Natural killer cell treated with Interleukin-12 subunit alpha and Interleukin-12 subunit beta and Interleukin-15 and Interleukin-18, amount 100 ng/mL, for 72 hours (primary cell): ENCODE measurements around the gene SLC27A6. TPM values are rescaled to one million over a fixed set of nuclear protein-coding genes. Genes with fewer than 3 reads are reported as not detected.
"Not testable (repeated sequence)": the region's sequence is repeated elsewhere in the genome, so short reads cannot be mapped to it uniquely, and the experiment has no call there.

Experiments
- ATAC-seq, 2 donors: fragments of 150-1000 bp; cut with Tn5 transposase in 1 of 2; sonication (Bioruptor Pico), chemical (Tn5 transposase) in 1 of 2; 2 replicates each; pipeline ENCODE4 v1.10.0; 2021
- DNase-seq: peaks from one replicate; pipeline ENCODE4 v3.0.0; 2022; ENCODE audit warnings: low spot score
- H3K27ac Mint-ChIP-seq, 2 donors: 1 replicate in 1 of 2; 2 replicates in 1 of 2; pipeline ENCODE4 v1.8.0; 2022; ENCODE audit warnings: mixed read lengths in 2 of 2, mild to moderate bottlenecking in 1 of 2, moderate library complexity in 1 of 2
- H3K27me3 Mint-ChIP-seq, 2 donors: 1 replicate in 1 of 2; 2 replicates in 1 of 2; pipeline ENCODE4 v1.8.0; 2022; ENCODE audit warnings: mixed read lengths in 2 of 2
- H3K36me3 Mint-ChIP-seq: one replicate; pipeline ENCODE4 v1.8.0; 2022; ENCODE audit warnings: mixed read lengths
- H3K4me1 Mint-ChIP-seq, 2 donors: 1 replicate in 1 of 2; 2 replicates in 1 of 2; pipeline ENCODE4 v1.8.0; 2022; ENCODE audit warnings: low read depth in 2 of 2, mixed read lengths in 2 of 2, mild to moderate bottlenecking in 1 of 2
- H3K4me3 Mint-ChIP-seq: one replicate; pipeline ENCODE4 v1.8.0; 2022; ENCODE audit warnings: mixed read lengths
- H3K9me3 Mint-ChIP-seq: 2 replicates; pipeline ENCODE4 v1.8.0; 2022; ENCODE audit warnings: mixed read lengths
- total RNA-seq, 2 donors: library from RNA; stranded (reverse); gene quantifications; one replicate each; pipeline ENCODE4 v1.2.3, GENCODE V29; 2022

The SLC27A6 gene, protein sequence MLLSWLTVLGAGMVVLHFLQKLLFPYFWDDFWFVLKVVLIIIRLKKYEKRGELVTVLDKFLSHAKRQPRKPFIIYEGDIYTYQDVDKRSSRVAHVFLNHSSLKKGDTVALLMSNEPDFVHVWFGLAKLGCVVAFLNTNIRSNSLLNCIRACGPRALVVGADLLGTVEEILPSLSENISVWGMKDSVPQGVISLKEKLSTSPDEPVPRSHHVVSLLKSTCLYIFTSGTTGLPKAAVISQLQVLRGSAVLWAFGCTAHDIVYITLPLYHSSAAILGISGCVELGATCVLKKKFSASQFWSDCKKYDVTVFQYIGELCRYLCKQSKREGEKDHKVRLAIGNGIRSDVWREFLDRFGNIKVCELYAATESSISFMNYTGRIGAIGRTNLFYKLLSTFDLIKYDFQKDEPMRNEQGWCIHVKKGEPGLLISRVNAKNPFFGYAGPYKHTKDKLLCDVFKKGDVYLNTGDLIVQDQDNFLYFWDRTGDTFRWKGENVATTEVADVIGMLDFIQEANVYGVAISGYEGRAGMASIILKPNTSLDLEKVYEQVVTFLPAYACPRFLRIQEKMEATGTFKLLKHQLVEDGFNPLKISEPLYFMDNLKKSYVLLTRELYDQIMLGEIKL
- total RNA-seq, result not detected

DNA sequence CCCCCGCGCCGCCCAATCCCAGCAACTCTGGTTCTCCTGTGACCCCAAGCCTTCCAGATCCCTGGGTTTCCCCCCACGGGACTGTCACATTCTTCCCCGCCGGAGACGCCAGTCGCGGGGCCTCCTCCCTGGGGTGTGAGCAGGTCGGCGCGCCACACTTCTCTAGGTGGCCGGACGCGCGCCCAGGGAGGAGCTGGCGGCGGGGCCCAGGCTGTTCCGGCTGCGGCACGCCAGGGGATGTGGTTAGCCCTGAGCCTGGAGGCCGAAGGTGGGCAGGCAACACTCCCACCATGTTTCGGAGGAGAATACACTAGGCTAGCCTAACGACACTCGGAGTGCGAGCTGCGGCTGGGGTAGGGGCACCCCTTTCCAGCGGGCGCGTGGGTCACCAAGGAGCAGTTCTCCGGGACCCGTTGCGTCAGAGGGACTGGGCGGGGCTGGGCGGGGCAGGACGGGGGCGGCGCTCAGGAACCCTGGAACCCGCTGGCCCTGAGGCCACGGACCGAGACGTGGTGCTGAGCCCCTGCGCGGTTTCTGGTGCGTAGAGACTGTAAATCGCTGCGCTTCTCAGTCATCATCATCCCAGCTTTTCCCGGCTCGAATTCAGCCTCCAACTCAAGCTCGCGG is at the start of gene SLC27A6:
SLC27A6 (plus strand) TSS at position 478 of the 627 bp plus-strand sequence. CDS start 650 bp downstream, outside the sequence.
- Mint-ChIP-seq H3K27me3 (peaks cover 6 to 7% of the 10 kb centered on the region in 2 donors), H3K36me3 (peaks cover 14% of the 10 kb centered on the region), H3K9me3 (peaks cover 15% of the 10 kb centered on the region), H3K4me3 (no peak within 1 kb of the TSS), H3K27ac (no peak within 1 kb of the TSS), H3K4me1 (no peaks in the 10 kb centered on the region)
- ATAC-seq, result peak; percentile 46 to 48
- DNase-seq, result no peak

DNA sequence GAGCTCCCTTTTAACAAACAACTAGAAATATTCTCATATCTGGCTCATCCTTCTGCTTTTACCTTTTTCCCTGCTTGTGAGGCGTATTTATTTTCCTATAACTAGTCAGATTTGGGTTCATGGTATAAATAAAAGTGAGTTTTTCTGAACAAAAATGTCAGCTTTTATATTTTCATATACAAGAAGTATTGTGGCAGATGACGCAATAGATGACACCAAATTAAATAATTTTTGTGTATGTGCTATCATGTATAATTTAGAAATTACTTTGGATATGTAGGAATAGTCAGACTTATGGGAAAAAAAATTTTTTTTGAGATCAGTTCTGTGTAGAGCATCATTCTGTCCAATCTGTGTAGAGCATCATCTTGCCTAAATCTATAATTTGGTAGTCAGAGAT is 45.7 kb upstream of the SLC27A6 start:
- no peak for ATAC-seq
- DNase-seq, result no peak
- H3K4me1 Mint-ChIP-seq, result no peaks in the 10 kb centered on the region
- no peaks in the 10 kb centered on the region for H3K27me3 Mint-ChIP-seq
- H3K36me3 Mint-ChIP-seq, result no peaks in the 10 kb centered on the region
- no peak overlapping the region for H3K4me3 Mint-ChIP-seq
- H3K9me3 Mint-ChIP-seq, result no peaks in the 10 kb centered on the region
- H3K27ac Mint-ChIP-seq, result no peak overlapping the region

DNA sequence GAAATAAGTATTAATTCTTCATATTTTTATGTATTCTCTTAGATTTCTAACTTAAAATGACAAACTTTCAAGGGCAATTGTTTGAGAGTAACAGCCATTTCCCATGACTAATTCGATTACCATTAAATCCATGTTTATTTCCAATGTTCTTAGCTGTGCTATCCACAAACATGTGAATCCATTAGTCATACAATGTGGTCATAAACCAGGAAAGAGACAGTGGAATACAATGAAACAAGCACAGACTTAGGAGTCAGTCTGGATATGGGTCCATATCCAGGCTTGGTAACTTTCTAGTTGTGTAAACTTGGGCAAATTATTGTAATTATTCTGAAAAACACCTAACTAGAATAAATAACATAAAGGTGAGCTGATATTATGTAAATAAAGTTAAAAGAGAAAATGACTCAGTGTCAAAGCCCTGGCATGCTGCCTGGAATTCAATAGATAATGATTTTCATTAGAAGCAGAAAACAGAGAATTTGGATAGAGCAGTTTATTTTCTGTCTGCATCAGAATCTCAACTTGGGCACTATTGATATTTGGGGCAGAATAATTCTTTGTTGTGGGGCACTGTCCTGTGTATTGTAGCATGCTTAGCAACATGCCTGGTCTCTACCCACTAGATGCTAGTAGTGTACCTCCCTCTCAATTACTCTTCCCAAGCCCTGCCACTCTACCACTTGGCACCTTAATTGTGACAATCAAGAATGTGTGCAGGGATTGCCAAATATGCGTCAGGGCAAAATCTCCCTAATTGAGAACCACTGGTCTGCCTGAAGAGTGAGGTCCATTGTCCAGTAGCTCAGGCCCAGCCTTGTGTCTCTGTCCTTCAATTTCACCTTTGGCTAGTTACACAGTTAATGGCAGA is 44.7 kb upstream of the SLC27A6 start:
- H3K4me3 Mint-ChIP-seq, result no peak overlapping the region
- no peak overlapping the region for H3K27ac Mint-ChIP-seq
- H3K36me3 Mint-ChIP-seq, result no peaks in the 10 kb centered on the region
- DNase-seq (no peak), ATAC-seq (no peak)
- H3K4me1 Mint-ChIP-seq, result no peaks in the 10 kb centered on the region
- H3K27me3 Mint-ChIP-seq, result no peaks in the 10 kb centered on the region
- H3K9me3 Mint-ChIP-seq, result no peaks in the 10 kb centered on the region

DNA sequence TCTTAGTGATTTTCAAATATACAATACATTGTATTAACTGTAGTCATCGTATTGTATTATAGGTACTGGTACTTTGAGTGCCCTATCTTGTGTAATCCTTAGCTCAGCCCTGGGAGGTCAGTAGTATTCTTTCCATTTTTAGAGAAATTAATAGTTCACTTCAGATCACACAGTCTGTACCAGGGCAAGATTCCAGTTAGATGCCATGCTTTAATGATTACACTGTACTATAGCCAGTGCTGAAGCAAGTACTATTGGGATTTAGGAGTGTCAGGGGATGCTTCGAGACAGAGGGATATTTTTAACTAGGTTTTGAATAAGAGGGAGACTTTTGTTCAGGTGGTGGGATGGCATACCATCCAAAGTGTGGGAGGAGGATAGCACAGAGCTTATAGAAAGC is 41.0 kb upstream of the SLC27A6 start:
- Mint-ChIP-seq H3K4me3 (no peak overlapping the region), H3K9me3 (no peaks in the 10 kb centered on the region), H3K36me3 (no peaks in the 10 kb centered on the region), H3K27ac (no peak overlapping the region), H3K27me3 (no peaks in the 10 kb centered on the region), H3K4me1 (no peaks in the 10 kb centered on the region)
- ATAC-seq (no peak), DNase-seq (no peak)

DNA sequence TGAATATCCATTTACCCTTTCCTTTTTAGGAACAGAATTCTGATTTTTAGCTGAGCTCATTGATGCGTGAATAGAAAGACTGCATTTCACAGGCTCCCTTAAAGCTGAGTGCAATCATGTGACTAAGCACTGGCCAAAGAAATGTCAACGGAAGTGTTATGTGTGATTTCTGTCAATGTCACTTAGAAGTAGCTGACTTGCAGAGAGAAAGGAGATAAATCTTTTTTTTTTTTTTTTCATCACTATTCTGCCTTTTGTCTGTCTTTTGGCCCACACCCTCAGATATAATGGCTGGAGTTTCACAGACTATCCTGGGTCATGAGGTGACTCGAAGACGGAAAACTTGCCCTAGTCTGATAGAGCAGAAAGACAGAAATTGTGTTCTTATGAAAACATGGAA is 39.3 kb upstream of the SLC27A6 start:
- no peaks in the 10 kb centered on the region for H3K9me3 Mint-ChIP-seq
- H3K27ac Mint-ChIP-seq, result no peak overlapping the region
- no peaks in the 10 kb centered on the region for H3K36me3 Mint-ChIP-seq
- no peak overlapping the region for H3K4me3 Mint-ChIP-seq
- no peak for ATAC-seq
- no peaks in the 10 kb centered on the region for H3K4me1 Mint-ChIP-seq
- H3K27me3 Mint-ChIP-seq, result no peaks in the 10 kb centered on the region
- no peak for DNase-seq

DNA sequence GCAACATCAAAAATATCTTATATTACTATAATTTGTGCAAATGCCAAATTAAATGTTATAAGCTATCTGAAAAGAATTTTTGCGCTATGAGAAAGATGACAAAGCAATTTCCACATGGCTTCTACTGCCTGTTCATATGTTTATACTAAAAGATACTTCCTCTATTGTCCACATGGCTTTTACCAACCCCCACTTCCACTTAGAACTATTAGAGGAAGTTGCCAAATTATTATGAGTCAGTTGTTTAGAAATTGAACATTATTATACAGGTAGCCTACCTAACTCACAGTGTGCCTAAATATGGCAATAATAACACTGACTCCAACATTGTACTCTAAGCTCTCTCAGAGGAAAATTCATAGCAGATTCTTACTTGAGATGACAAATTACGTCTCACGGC is 37.6 kb upstream of the SLC27A6 start:
- Mint-ChIP-seq H3K9me3 (no peaks in the 10 kb centered on the region), H3K27ac (no peak overlapping the region), H3K36me3 (no peaks in the 10 kb centered on the region), H3K27me3 (no peaks in the 10 kb centered on the region), H3K4me1 (no peaks in the 10 kb centered on the region), H3K4me3 (no peak overlapping the region)
- DNase-seq, result no peak
- no peak for ATAC-seq

DNA sequence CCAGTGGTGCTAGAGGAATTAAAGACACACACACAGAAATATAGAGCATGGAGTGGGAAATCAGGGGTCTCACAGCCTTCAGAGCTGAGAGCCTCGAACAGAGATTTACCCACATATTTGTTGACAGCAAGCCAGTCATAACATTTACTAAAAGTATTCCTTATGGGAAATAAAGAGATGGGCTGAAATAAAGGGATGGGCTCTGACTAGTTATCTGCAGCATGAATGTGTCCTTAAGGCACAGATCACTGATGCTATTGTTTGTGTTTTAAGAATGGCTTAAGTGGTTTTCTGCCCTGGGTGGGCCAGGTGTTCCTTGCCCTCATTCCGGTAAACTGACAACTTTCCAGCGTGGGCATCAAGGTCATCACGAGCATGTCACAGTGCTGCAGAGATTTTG is 33.1 kb upstream of the SLC27A6 start:
- H3K9me3 Mint-ChIP-seq, H3K4me3 Mint-ChIP-seq, H3K4me1 Mint-ChIP-seq, H3K36me3 Mint-ChIP-seq, H3K27me3 Mint-ChIP-seq, H3K27ac Mint-ChIP-seq, ATAC-seq, DNase-seq: not testable (repeated sequence)

DNA sequence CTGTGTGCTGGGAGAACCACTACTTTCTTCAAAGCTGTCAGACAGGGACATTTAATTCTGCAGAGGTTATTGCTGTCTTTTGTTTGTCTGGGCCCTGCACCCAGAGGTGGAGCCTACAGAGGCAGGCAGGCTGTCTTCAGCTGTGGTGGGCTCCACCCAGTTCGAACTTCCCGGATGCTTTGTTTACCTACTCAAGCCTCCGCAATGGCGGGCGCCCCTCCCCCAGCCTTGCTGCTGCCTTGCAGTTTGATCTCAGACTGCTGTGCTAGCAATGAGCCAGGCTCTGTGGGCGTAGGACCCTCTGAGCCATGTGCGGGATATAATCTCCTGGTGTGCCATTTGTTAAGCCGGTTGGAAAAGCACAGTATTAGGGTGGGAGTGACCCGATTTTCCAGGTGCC is 22.2 kb upstream of the SLC27A6 start:
- H3K9me3 Mint-ChIP-seq, result peaks cover 13% of the 10 kb centered on the region
- not testable (repeated sequence) for H3K27me3 Mint-ChIP-seq, H3K4me1 Mint-ChIP-seq, H3K4me3 Mint-ChIP-seq, H3K27ac Mint-ChIP-seq, DNase-seq, ATAC-seq, H3K36me3 Mint-ChIP-seq

DNA sequence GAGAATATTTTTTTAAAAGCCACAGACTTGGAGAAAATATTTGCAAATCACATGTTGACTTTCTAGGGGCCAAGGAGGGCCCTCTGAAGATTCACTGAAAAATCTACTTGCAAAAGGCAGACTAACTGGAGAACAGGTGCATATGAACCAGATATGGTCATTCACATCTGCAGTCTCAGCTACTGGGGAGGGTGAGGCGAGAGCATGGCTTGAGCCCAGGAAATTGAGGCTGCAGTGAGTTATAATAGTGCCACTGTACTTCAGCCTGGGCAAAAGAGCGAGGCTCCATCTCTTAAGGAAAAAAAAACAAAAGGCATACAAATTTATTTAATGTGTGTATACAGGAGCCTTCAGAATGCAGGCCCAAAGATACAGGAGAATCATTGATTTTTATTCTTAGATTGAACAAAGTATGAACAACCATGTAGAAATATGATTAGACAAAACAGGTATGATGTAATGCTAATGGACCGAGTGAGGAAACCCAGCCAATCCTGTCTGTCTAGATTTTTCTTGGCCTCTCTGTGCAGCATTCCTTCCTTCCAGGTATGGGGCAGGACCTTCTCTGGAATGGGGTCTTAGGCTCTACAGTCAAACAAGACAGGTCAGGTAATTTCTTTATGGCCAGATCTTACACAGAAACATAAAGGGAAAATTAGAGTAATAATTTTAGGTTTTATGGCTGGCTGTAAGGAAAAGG is 15.3 kb upstream of the SLC27A6 start:
- Mint-ChIP-seq H3K36me3 (no peaks in the 10 kb centered on the region), H3K27ac (no peak overlapping the region), H3K27me3 (no peaks in the 10 kb centered on the region), H3K9me3 (peaks cover 6% of the 10 kb centered on the region), H3K4me1 (no peaks in the 10 kb centered on the region), H3K4me3 (no peak overlapping the region)
- ATAC-seq, result no peak
- DNase-seq, result no peak

DNA sequence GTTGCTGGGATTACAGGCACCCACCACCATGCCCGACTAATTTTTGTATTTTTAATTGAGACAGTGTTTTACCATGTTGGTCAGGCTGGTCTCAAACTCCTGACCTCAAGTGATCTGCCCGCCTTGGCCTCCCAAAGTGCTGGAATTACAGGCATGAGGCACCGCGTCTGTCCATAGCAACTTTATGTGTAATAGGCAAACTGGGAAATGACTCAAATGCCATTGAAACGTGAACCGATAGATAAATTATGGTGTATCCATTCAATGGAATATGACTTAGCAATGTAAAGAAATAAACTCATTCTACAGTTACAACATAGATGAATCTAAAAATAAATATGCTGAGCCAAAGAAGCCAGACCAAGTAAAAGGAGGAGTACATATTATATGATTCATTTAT is 14.0 kb upstream of the SLC27A6 start:
- not testable (repeated sequence) for H3K9me3 Mint-ChIP-seq, H3K4me1 Mint-ChIP-seq, DNase-seq, H3K27me3 Mint-ChIP-seq, H3K27ac Mint-ChIP-seq, H3K4me3 Mint-ChIP-seq, ATAC-seq, H3K36me3 Mint-ChIP-seq

DNA sequence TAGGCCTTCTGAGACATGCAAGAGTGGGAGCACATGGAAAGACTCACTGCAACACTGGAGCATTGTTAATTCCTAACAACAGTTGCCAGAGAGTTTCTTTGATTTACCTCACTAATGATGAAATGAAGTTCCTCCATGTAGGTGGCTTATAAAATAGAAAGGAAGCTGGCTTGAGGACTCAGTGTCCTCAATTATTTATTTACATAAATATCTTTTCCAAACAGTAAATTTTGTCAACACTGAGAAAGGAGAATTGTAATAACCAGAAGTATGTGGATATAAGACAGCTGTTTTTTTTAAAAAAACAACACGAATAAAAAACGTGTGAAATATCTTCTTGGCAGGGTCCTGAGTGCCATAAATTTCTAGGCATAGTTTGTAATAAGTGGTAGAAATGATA is 9.1 kb upstream of the SLC27A6 start:
- ATAC-seq, result no peak
- peaks cover 5% of the 10 kb centered on the region for H3K36me3 Mint-ChIP-seq
- H3K27ac Mint-ChIP-seq, result no peak overlapping the region
- H3K4me3 Mint-ChIP-seq, result no peak overlapping the region
- peaks cover 13% of the 10 kb centered on the region for H3K9me3 Mint-ChIP-seq
- DNase-seq, result no peak
- H3K27me3 Mint-ChIP-seq, result no peaks in the 10 kb centered on the region
- H3K4me1 Mint-ChIP-seq, result no peaks in the 10 kb centered on the region

DNA sequence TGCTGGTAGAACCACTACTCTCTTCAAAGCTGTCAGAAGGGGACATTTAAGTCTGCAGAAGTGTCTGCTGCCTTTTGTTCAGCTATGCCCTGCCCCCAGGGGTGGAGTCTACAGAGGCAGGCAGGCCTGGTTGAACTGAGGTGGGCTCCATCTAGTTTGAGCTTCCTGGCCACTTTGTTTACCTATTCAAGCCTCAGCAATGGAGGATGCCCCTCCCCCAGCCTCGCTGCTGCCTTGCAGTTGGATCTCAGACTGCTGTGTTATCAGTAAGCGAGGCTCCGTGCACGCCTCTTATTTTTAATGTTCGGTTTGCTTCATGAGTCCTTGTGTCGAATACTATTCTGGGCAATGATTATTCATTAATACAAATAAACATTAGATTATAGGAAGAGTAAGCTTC is 3.1 kb upstream of the SLC27A6 start:
- H3K4me1 Mint-ChIP-seq, result no peaks in the 10 kb centered on the region
- DNase-seq, result no peak
- H3K36me3 Mint-ChIP-seq, result peaks cover 14% of the 10 kb centered on the region

DNA sequence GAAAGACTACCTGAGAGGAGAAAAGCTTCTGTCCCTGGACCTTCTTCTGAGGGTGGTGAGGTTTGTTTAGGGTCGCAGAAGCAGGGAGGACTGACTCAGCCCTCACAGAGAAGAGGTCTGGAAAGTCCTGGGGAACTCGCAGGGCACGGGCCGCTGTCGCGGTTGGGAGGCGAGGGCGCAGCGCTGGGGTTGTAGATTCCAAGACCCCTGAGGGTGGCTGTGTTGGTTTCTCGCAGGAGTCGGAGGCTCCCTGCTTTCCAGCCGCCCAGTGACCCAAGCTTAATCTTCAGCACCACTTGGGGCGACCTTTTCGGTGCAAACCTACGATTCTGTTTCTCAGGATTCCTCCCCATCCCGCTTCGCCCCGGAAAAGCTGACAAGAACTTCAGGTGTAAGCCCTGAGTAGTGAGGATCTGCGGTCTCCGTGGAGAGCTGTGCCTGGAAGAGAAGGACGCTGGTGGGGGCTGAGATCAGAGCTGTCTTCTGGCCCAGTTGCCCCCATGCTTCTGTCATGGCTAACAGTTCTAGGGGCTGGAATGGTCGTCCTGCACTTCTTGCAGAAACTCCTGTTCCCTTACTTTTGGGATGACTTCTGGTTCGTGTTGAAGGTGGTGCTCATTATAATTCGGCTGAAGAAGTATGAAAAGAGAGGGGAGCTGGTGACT is 482 bp downstream of the SLC27A6 start:
- ATAC-seq (no peak), DNase-seq (no peak)
- Mint-ChIP-seq H3K4me3 (no peak overlapping the region), H3K9me3 (peaks cover 15% of the 10 kb centered on the region), H3K27me3 (peaks cover 6 to 7% of the 10 kb centered on the region in 2 donors), H3K27ac (no peak overlapping the region), H3K36me3 (peaks cover 9% of the 10 kb centered on the region), H3K4me1 (no peaks in the 10 kb centered on the region)

More for the DNA sequence above, 3.1 kb upstream of the SLC27A6 start:
- no peak overlapping the region for H3K4me3 Mint-ChIP-seq
- no peak for ATAC-seq
- H3K27me3 Mint-ChIP-seq, result peaks cover 6 to 7% of the 10 kb centered on the region in 2 donors
- H3K9me3 Mint-ChIP-seq, result peaks cover 20% of the 10 kb centered on the region
- no peak overlapping the region for H3K27ac Mint-ChIP-seq
